GM19463 (cell line): ENCODE measurements around the gene EFTUD2.

ENCODE experiments used
- ATAC-seq: cut with Tn5 transposase; IDR thresholded peaks from one replicate; pipeline ENCODE4 v1.9.1; 2021; ENCODE audit warnings: mild to moderate bottlenecking, moderate library complexity; ENCODE audit not compliant: unreplicated experiment

EFTUD2 gene

GRCh38 chr17:44911133-44912001 is 12.1 kb upstream of the EFTUD2 start:
- no peak for ATAC-seq

GRCh38 chr17:44910231-44911106 is 11.2 kb upstream of the EFTUD2 start:
- no peak for ATAC-seq

GRCh38 chr17:44909681-44910144 is 10.5 kb upstream of the EFTUD2 start:
- ATAC-seq = no peak

- no peak for ATAC-seq
Measured at GRCh38 chr17:44908761-44909326, 9.6 kb upstream of the EFTUD2 start.

GRCh38 chr17:44907729-44908470 is 8.7 kb upstream of the EFTUD2 start:
- no peak for ATAC-seq

GRCh38 chr17:44906763-44907728 is 7.8 kb upstream of the EFTUD2 start:
- no peak for ATAC-seq

- ATAC-seq = no peak
Measured at GRCh38 chr17:44906010-44906646, 6.9 kb upstream of the EFTUD2 start.

GRCh38 chr17:44905006-44906000 is 6.1 kb upstream of the EFTUD2 start:
- ATAC-seq = no peak

- no peak for ATAC-seq
Measured at GRCh38 chr17:44904001-44904984, 5.0 kb upstream of the EFTUD2 start.

- no peak for ATAC-seq
Measured at GRCh38 chr17:44903012-44903685, 3.9 kb upstream of the EFTUD2 start.

GRCh38 chr17:44902135-44902760 is 3.0 kb upstream of the EFTUD2 start:
- ATAC-seq = no peak

- ATAC-seq = no peak
Measured at GRCh38 chr17:44901411-44901921, 2.2 kb upstream of the EFTUD2 start.

- ATAC-seq = no peak
Measured at GRCh38 chr17:44900894-44901293, 1.6 kb upstream of the EFTUD2 start.

GRCh38 chr17:44898768-44899073 is 524 bp downstream of the EFTUD2 start:
- no peak for ATAC-seq

- no peak for ATAC-seq
Measured at GRCh38 chr17:44894642-44895041, 4.6 kb downstream of the EFTUD2 start.

GRCh38 chr17:44892250-44892649 is 7.0 kb downstream of the EFTUD2 start:
- ATAC-seq = no peak
